K562 (cell line): ENCODE data around the gene IGFALS. TPM values are rescaled to one million over a fixed set of nuclear protein-coding genes. Genes with fewer than 3 reads are reported as not detected.

Experiments used
- ATAC-seq: fragments of 200-7000 bp; cut with Tn5 transposase; 3 replicates; pipeline ENCODE4 v1.9.1; 2020; ENCODE audit warnings: moderate library complexity
- BruUV-seq: library from RNA; stranded (reverse); fragments of 400-500 nt; replicated peaks from 2 replicates; lab custom pipeline; 2021; lab: Mats Ljungman, UMichigan
- CTCF ChIA-PET: fragments of 300-600 bp; formaldehyde crosslinking; extraction: SDS; loops from one replicate; lab custom pipeline; 2021; ENCODE audit warnings: low intra/inter-chr PET ratio; lab: Yijun Ruan, JAX
- POLR2A ChIA-PET: fragments of 300-600, 350-650 bp; sonication (Branson Sonifier 250); formaldehyde crosslinking; extraction: SDS; loops from one replicate; lab custom pipeline; 2021; ENCODE audit warnings: antibody characterized with exemption, inconsistent platforms; lab: Yijun Ruan, JAX
- DNase-seq, 4 experiments: peaks; one replicate each; pipeline versions ENCODE4 v3.0.0 to v3.0.0-alpha.2; 2011 to 2018; ENCODE audit warnings: low spot score in 3 of 4, mixed read lengths in 3 of 4; ENCODE audit errors: extremely low read depth in 1 of 4
- FAIRE-seq: peaks from 2 replicates; lab custom pipeline; 2011; peaks lifted over from hg19 to GRCh38; lab: Jason Lieb, UNC
- H2AFZ ChIP-seq: 2 replicates; pipeline ENCODE4 v1.6.0; 2011; ENCODE audit warnings: low read depth, low read length, control low read depth, inconsistent platforms
- H3K27ac ChIP-seq: fragments of 200-600 bp; 3 replicates; pipeline ENCODE4 v1.8.0; 2011; ENCODE audit warnings: low read depth, mild to moderate bottlenecking, control low read depth, inconsistent platforms, low read length, moderate library complexity, mixed read lengths; ENCODE audit errors: extremely low read depth
- H3K27me3 ChIP-seq, 2 experiments: fragments of 300-600 bp in 1 of 2; 2 replicates in 1 of 2; 3 replicates in 1 of 2; pipeline versions ENCODE4 v1.6.0 to v1.8.0; 2011; ENCODE audit warnings: inconsistent platforms in 2 of 2, low read length in 2 of 2, mild to moderate bottlenecking in 1 of 2, mixed read lengths in 1 of 2, moderate library complexity in 1 of 2; ENCODE audit not compliant: control insufficient read depth in 2 of 2, insufficient read depth in 2 of 2
- H3K36me3 ChIP-seq: fragments of 300-600 bp; 3 replicates; pipeline ENCODE4 v1.8.0; 2011; ENCODE audit warnings: mild to moderate bottlenecking, low read length, inconsistent platforms; ENCODE audit not compliant: control insufficient read depth, insufficient read depth
- H3K4me1 ChIP-seq, 2 experiments: fragments of 200-600 bp in 1 of 2; replicated peaks in 1 of 2; 2 replicates in 1 of 2; 3 replicates in 1 of 2; pipeline versions ENCODE4 v1.5.1 to v1.8.0; 2011; ENCODE audit warnings: inconsistent platforms in 2 of 2, low read length in 2 of 2, mild to moderate bottlenecking in 1 of 2, mixed read lengths in 1 of 2, moderate library complexity in 1 of 2; ENCODE audit not compliant: control insufficient read depth in 2 of 2, insufficient read depth in 2 of 2
- H3K4me2 ChIP-seq: 2 replicates; pipeline ENCODE4 v1.6.1; 2011; ENCODE audit warnings: low read length, control low read depth, inconsistent platforms, mixed read lengths; ENCODE audit not compliant: insufficient read depth
- H3K4me3 ChIP-seq: fragments of 200-600 bp; sonication (generic), shearing (Covaris generic); 2 replicates; pipeline ENCODE4 v1.5.1; 2016; ENCODE audit warnings: control low read depth, inconsistent platforms
- H3K79me2 ChIP-seq: fragments of 200-600 bp; 3 replicates; pipeline ENCODE4 v1.8.0; 2011; ENCODE audit warnings: low read length, inconsistent platforms; ENCODE audit not compliant: control insufficient read depth, insufficient read depth
- H3K9ac ChIP-seq, 2 experiments: 2 replicates each; pipeline versions ENCODE4 v1.6.0 to v1.6.1; 2011; ENCODE audit warnings: low read depth in 2 of 2, low read length in 2 of 2, control low read depth in 1 of 2, inconsistent platforms in 1 of 2, mild to moderate bottlenecking in 1 of 2, mixed read lengths in 1 of 2; ENCODE audit not compliant: insufficient read depth in 1 of 2
- H3K9me1 ChIP-seq: one replicate; pipeline ENCODE4 v1.6.0; 2011; ENCODE audit warnings: inconsistent platforms, mild to moderate bottlenecking, low read length, moderate library complexity; ENCODE audit not compliant: control insufficient read depth, insufficient read depth
- H3K9me3 ChIP-seq: replicated peaks from 2 replicates; pipeline ENCODE4 v1.5.1; 2011; ENCODE audit warnings: low read depth, low read length, inconsistent platforms; ENCODE audit not compliant: control insufficient read depth, insufficient read depth
- H4K20me1 ChIP-seq: replicated peaks from 2 replicates; pipeline ENCODE4 v1.6.1; 2011; ENCODE audit warnings: low read length, inconsistent platforms, mixed read lengths; ENCODE audit not compliant: control insufficient read depth, insufficient read depth
- E4F1 ChIP-seq: fragments of 250-450 bp; sonication (Bioruptor Pico); IDR thresholded peaks from 2 replicates; pipeline ENCODE4 v1.5.0; 2021; ENCODE audit warnings: mild to moderate bottlenecking, borderline replicate concordance
- USF1 ChIP-seq: sonication (generic); formaldehyde crosslinking; IDR thresholded peaks from 2 replicates; pipeline ENCODE4 v1.9.0; 2022; ENCODE audit warnings: mild to moderate bottlenecking, missing genetic modification reagents
- WGBS: fragments of 100-300 bp; shearing (Covaris generic); methylation state at CpG from one replicate; pipeline ENCODE4 v1.1.6; 2016; ENCODE audit warnings: low coverage, mixed read lengths; ENCODE audit not compliant: insufficient coverage; ENCODE audit errors: missing lambda C conversion rate; 5-methylcytosine and 5-hydroxymethylcytosine counted together
- in situ Hi-C: fragments of 300-500 bp; cut with MboI; formaldehyde crosslinking; loops from 4 replicates; pipeline ENCODE4 v1.15.0; 2018; ENCODE audit warnings: inconsistent platforms, mixed read lengths
- intact Hi-C: fragments of 100-400 bp; cut with micrococcal nuclease; formaldehyde crosslinking; loops from 2 replicates; pipeline ENCODE4 v1.14.2; 2022
- polyA plus RNA-seq, 8 experiments: library from polyadenylated mRNA; depleted of rRNA in 4 of 8; stranded (reverse) in 5 of 8; unstranded in 3 of 8; fragments of >200 nt; fragmentation: Nextera tagmentation in 2 of 8; fragmentation: Illumina TruSeq in 1 of 8; extraction: Ambion mirVana in 2 of 8; extraction: Trizol in 1 of 8; gene quantifications; 2 replicates each; pipeline versions ENCODE4 v1.2.1 to v1.2.3, GENCODE V29; 2011 to 2014; ENCODE audit warnings: inconsistent platforms in 1 of 8, missing spikeins in 1 of 8
- total RNA-seq, 7 experiments: library from RNA; depleted of rRNA in 6 of 7; stranded (reverse); fragments of >200 nt in 6 of 7; fragmentation: Illumina TruSeq in 2 of 7; extraction: Trizol in 2 of 7; gene quantifications; 2 replicates each; pipeline versions ENCODE4 v1.2.1 to v1.2.3, GENCODE V29; 2011 to 2021; ENCODE audit warnings: low replicate concordance in 1 of 7
- TF ChIP-seq, protein P1 (sequence below): fragments of 250-450 bp; sonication (Bioruptor Pico); IDR thresholded peaks from 2 replicates; pipeline ENCODE4 v1.4.0; 2020; ENCODE audit warnings: mild to moderate bottlenecking
- TF ChIP-seq, protein P2 (sequence below): IDR thresholded peaks from 3 replicates; pipeline ENCODE4 v1.6.1; 2011; ENCODE audit warnings: borderline replicate concordance, mild to moderate bottlenecking; ENCODE audit not compliant: insufficient read length, insufficient read depth

IGFALS gene
- total and polyA plus RNA-seq, 9 of the 15 experiments (the other 6 are each of a cell fraction or from before 2014, with no cell fraction given), result not detected

DNA sequence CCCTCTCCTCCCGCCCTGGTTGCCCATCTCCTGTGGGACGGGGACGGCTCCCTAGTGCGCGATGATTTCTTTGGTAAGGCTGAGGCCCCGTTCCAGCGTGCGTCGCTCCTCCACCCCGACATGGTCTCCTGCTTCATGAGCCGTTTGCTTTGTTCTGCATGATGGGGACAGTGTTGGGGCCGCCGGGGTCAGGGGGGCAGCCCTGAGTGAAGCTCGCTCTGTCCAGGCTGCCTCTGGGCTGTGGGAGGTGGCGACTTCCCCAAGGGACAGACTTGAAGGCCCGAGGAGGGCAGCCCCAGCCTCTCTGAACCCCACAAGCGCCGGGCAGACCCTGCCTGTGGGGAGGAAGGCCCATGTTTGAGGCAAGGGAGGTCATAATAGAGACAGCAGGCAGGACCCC, 34.6 kb downstream of the IGFALS start:
- H3K9me3 ChIP-seq, result no peaks in the 10 kb centered on the region
- FAIRE-seq (no peak), ATAC-seq (no peak), DNase-seq (no peak)
- no peak overlapping the region for H3K4me2 ChIP-seq
- CTCF ChIA-PET, result no interaction called here
- POLR2A ChIA-PET, result interaction anchor here (0.6 to 1.8 kb wide), 3 partner anchors 9 to 12 kb away, joined by 3 to 5 read pairs (median 4); no protein-coding TSS in a partner anchor
- no peaks in the 10 kb centered on the region for H4K20me1 ChIP-seq
- no peak overlapping the region for H2AFZ ChIP-seq
- H3K9ac ChIP-seq, result no peak overlapping the region
- BruUV-seq, result no TSS peak
- H3K27me3 ChIP-seq, result no peaks in the 10 kb centered on the region
- intact Hi-C loops (no loop called here), in situ Hi-C loops (no loop called here)
- TF ChIP-seq E4F1 (CRISPR knock-in tag) (no peak), USF1 (CRISPR knock-in tag) (no peak)
- TF ChIP-seq, protein P1, sequence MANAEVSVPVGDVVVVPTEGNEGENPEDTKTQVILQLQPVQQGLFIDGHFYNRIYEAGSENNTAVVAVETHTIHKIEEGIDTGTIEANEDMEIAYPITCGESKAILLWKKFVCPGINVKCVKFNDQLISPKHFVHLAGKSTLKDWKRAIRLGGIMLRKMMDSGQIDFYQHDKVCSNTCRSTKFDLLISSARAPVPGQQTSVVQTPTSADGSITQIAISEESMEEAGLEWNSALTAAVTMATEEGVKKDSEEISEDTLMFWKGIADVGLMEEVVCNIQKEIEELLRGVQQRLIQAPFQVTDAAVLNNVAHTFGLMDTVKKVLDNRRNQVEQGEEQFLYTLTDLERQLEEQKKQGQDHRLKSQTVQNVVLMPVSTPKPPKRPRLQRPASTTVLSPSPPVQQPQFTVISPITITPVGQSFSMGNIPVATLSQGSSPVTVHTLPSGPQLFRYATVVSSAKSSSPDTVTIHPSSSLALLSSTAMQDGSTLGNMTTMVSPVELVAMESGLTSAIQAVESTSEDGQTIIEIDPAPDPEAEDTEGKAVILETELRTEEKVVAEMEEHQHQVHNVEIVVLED (CRISPR knock-in tag), result no peak
- TF ChIP-seq, protein P2, sequence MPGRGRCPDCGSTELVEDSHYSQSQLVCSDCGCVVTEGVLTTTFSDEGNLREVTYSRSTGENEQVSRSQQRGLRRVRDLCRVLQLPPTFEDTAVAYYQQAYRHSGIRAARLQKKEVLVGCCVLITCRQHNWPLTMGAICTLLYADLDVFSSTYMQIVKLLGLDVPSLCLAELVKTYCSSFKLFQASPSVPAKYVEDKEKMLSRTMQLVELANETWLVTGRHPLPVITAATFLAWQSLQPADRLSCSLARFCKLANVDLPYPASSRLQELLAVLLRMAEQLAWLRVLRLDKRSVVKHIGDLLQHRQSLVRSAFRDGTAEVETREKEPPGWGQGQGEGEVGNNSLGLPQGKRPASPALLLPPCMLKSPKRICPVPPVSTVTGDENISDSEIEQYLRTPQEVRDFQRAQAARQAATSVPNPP, result no peak
- 78% methylated on average over 10 of the region's 18 CpGs for WGBS
- H3K4me1 ChIP-seq, result peaks cover 9 to 53% of the 10 kb centered on the region in 2 experiments; a peak in 4 of 5 replicates
- no peak overlapping the region for H3K4me3 ChIP-seq
- no peaks in the 10 kb centered on the region; the same call in 2 of the 3 replicates for H3K79me2 ChIP-seq
- no peaks in the 10 kb centered on the region for H3K9me1 ChIP-seq
- no peak overlapping the region for H3K27ac ChIP-seq
- H3K36me3 ChIP-seq, result peaks cover 35% of the 10 kb centered on the region; the same call in 2 of the 3 replicates
